Measurements from ENCODE around the gene RANBP3L.
"Not testable (repeated sequence)": the region's sequence is repeated elsewhere in the genome, so short reads cannot be mapped to it uniquely, and the experiment has no call there.

Gene RANBP3L

DNA sequence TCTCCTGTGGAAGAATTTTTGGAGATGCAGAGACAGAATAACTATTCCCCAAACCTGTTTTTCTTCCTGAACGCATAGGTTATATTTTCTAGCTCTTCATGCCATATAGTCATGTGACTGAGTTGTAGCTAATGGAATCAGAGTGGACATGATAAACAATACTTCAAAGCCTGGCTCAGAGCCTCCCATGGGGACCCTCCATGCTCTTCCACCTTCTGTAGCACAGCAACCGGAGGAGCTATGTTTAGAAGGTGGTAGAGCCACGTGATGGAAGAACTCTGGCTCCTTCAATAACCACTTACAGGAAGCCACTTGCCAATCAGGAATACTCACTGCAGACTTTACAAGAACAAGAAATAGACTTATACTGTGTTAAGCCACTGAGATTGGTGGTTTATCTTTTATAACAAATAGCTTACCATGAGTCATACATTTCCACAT lies 99.2 kb downstream of the RANBP3L start:
- no peak for DNase-seq

DNA sequence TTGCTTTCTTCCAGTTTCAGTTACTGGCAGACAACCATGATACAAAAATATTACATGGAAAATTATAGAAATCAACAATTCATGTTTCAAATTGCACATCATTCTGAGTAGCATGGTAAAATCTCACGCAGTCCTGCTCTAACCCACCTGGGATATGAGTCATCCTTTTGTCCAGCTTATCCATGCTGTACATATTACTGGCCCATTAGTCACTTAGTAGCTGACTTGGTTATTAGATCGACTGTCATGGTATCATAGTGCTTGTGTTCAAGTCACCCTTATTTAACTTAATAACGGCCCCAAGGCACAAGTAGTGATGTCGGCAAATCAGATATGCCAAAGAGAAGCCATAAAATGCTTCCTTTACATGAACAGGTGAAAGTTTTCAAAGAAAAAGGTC lies 101.2 kb downstream of the RANBP3L start:
- DNase-seq = no peak

DNA sequence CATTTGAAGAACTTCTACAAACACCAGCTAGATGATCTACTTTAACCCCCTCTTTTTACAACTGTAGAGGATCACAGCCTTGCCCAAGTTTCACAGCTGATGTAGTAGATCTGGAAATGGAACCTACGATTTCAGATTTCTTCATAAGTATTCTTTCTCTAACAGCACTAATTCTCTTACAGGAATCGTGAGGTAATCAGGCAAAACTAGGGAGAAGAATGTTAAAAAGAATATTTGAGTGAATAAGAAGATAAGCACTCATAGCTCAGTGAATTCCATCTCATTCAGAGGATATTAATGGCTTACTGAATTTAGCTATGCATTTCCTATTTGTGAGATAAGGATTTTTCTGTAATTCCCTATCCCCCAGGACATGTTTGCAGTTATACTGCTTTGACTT lies 102.1 kb downstream of the RANBP3L start:
- no peak for DNase-seq

DNA sequence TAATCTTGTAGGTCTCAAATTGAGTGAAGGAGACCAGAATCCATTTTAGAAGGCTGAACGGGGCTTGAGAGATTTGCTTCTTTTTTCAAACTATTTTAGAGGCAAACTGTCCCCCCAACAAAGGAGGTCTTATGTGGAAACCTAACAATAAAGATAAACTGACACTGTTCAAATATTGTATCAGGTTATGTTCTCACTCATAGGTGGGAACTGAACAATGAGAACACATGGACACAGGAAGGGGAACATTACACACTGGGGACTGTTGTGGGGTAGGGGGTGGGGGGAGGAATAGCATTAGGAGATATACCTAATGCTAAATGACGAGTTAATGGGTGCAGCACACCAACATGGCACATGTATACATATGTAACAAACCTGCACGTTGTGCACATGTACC lies 102.9 kb downstream of the RANBP3L start:
- DNase-seq = not testable (repeated sequence)
